H9 (cell line): ENCODE measurements around the gene COL4A2. TPM values are rescaled to one million over a fixed set of nuclear protein-coding genes. Genes with fewer than 3 reads are reported as not detected.

ENCODE experiments used
- DNase-seq: peaks from one replicate; pipeline ENCODE4 v3.0.0-alpha.2; 2017
- H2AFZ ChIP-seq: one replicate; pipeline ENCODE4 v1.6.1; 2013; ENCODE audit warnings: mild to moderate bottlenecking, low read length, control low read depth, moderate library complexity
- H2AK5ac ChIP-seq: 2 replicates; pipeline ENCODE4 v1.6.1; 2013; ENCODE audit warnings: low read length, control low read depth, mixed read lengths; ENCODE audit not compliant: insufficient read length
- H2BK120ac ChIP-seq: one replicate; pipeline ENCODE4 v1.6.1; 2013; ENCODE audit warnings: low read depth, mild to moderate bottlenecking, low read length, control low read depth, inconsistent platforms; ENCODE audit not compliant: poor library complexity, severe bottlenecking
- H2BK12ac ChIP-seq: 2 replicates; pipeline ENCODE4 v1.6.1; 2013; ENCODE audit warnings: low read length, control low read depth, mixed read lengths, low read depth; ENCODE audit not compliant: insufficient read length
- H2BK15ac ChIP-seq: 2 replicates; pipeline ENCODE4 v1.6.1; 2013; ENCODE audit warnings: low read depth, low read length, control low read depth
- H2BK20ac ChIP-seq: one replicate; pipeline ENCODE4 v1.6.1; 2013; ENCODE audit warnings: low read depth, mild to moderate bottlenecking, low read length, control low read depth, inconsistent platforms; ENCODE audit not compliant: poor library complexity, severe bottlenecking
- H2BK5ac ChIP-seq: 2 replicates; pipeline ENCODE4 v1.6.1; 2013; ENCODE audit warnings: low read length, control low read depth, mixed read lengths; ENCODE audit not compliant: insufficient read length
- H3K14ac ChIP-seq: 2 replicates; pipeline ENCODE4 v1.6.1; 2013; ENCODE audit warnings: low read length, control low read depth; ENCODE audit not compliant: insufficient read depth
- H3K18ac ChIP-seq: 2 replicates; pipeline ENCODE4 v1.6.1; 2013; ENCODE audit warnings: low read depth, mild to moderate bottlenecking, mixed read lengths, low read length, control low read depth; ENCODE audit not compliant: insufficient read length
- H3K23ac ChIP-seq: 2 replicates; pipeline ENCODE4 v1.6.1; 2013; ENCODE audit warnings: low read length, control low read depth, mixed read lengths, low read depth; ENCODE audit not compliant: insufficient read length
- H3K23me2 ChIP-seq: 2 replicates; pipeline ENCODE4 v1.6.1; 2013; ENCODE audit warnings: low read depth, mild to moderate bottlenecking, mixed read lengths, low read length, control low read depth; ENCODE audit not compliant: insufficient read length, poor library complexity, severe bottlenecking
- H3K27ac ChIP-seq: 2 replicates; pipeline ENCODE4 v1.5.1; 2013; ENCODE audit warnings: low read length, control low read depth, mixed read lengths, low read depth; ENCODE audit not compliant: insufficient read length
- H3K27me3 ChIP-seq: 2 replicates; pipeline ENCODE4 v1.6.1; 2013; ENCODE audit warnings: low read length, control low read depth, inconsistent platforms; ENCODE audit not compliant: insufficient read depth
- H3K4ac ChIP-seq: 2 replicates; pipeline ENCODE4 v1.6.1; 2013; ENCODE audit warnings: low read depth, mild to moderate bottlenecking, control low read depth, inconsistent platforms, low read length, moderate library complexity
- H3K4me1 ChIP-seq: 2 replicates; pipeline ENCODE4 v1.6.1; 2013; ENCODE audit warnings: low read length, control low read depth, inconsistent platforms; ENCODE audit not compliant: insufficient read depth
- H3K4me2 ChIP-seq: 2 replicates; pipeline ENCODE4 v1.6.1; 2013; ENCODE audit warnings: low read length, control low read depth, mixed read lengths; ENCODE audit not compliant: insufficient read length, insufficient read depth
- H3K56ac ChIP-seq: 2 replicates; pipeline ENCODE4 v1.6.1; 2013; ENCODE audit warnings: low read depth, mild to moderate bottlenecking, mixed read lengths, low read length, control low read depth; ENCODE audit not compliant: insufficient read length
- H3K79me1 ChIP-seq: 2 replicates; pipeline ENCODE4 v1.6.1; 2013; ENCODE audit warnings: low read depth, mild to moderate bottlenecking, moderate library complexity, low read length, control low read depth, inconsistent platforms; ENCODE audit not compliant: insufficient read depth, poor library complexity, severe bottlenecking
- H3K79me2 ChIP-seq: 2 replicates; pipeline ENCODE4 v1.6.1; 2013; ENCODE audit warnings: low read length, control low read depth, inconsistent platforms; ENCODE audit not compliant: insufficient read depth
- H3K9ac ChIP-seq: 2 replicates; pipeline ENCODE4 v1.6.1; 2013; ENCODE audit warnings: low read length, control low read depth, mixed read lengths; ENCODE audit not compliant: insufficient read length; ENCODE audit errors: extremely low read depth
- H3K9me3 ChIP-seq: one replicate; pipeline ENCODE4 v1.6.1; 2013; ENCODE audit warnings: low read depth, low read length, inconsistent platforms; ENCODE audit not compliant: control insufficient read depth
- H3T11ph ChIP-seq: one replicate; pipeline ENCODE4 v1.6.1; 2013; ENCODE audit warnings: mild to moderate bottlenecking, low read length, control low read depth, inconsistent platforms
- H4K20me1 ChIP-seq: one replicate; pipeline ENCODE4 v1.6.1; 2013; ENCODE audit not compliant: control insufficient read depth, insufficient read length, insufficient read depth
- H4K5ac ChIP-seq: 2 replicates; pipeline ENCODE4 v1.6.1; 2013; ENCODE audit warnings: low read depth, mild to moderate bottlenecking, mixed read lengths, low read length, control low read depth; ENCODE audit not compliant: insufficient read length
- H4K8ac ChIP-seq: replicated peaks from 2 replicates; pipeline ENCODE4 v1.6.1; 2013; ENCODE audit warnings: low read length, control low read depth, mixed read lengths, low read depth; ENCODE audit not compliant: insufficient read length
- H4K91ac ChIP-seq: 2 replicates; pipeline ENCODE4 v1.6.1; 2013; ENCODE audit warnings: low read depth, mild to moderate bottlenecking, moderate library complexity, mixed read lengths, low read length, control low read depth; ENCODE audit not compliant: insufficient read length
- H3K27ac Mint-ChIP-seq, 3 experiments: 2 replicates in 2 of 3; 3 replicates in 1 of 3; pipeline ENCODE4 v1.8.0; 2020 to 2021; ENCODE audit warnings: mixed read lengths in 3 of 3, mild to moderate bottlenecking in 1 of 3, moderate library complexity in 1 of 3
- H3K27me3 Mint-ChIP-seq: 2 replicates; pipeline ENCODE4 v1.8.0; 2021; ENCODE audit warnings: low read depth, mild to moderate bottlenecking, moderate library complexity, mixed read lengths
- H3K36me3 Mint-ChIP-seq, 3 experiments: 2 replicates in 2 of 3; 3 replicates in 1 of 3; pipeline ENCODE4 v1.8.0; 2020 to 2021; ENCODE audit warnings: low read depth in 3 of 3, mixed read lengths in 3 of 3; ENCODE audit not compliant: insufficient read depth in 1 of 3
- H3K4me1 Mint-ChIP-seq, 2 experiments: 2 replicates each; pipeline ENCODE4 v1.8.0; 2020; ENCODE audit warnings: mixed read lengths in 2 of 2
- H3K4me3 Mint-ChIP-seq, 2 experiments: 2 replicates in 1 of 2; 3 replicates in 1 of 2; pipeline ENCODE4 v1.8.0; 2020 to 2021; ENCODE audit warnings: mild to moderate bottlenecking in 2 of 2, mixed read lengths in 2 of 2, moderate library complexity in 1 of 2
- H3K9me3 Mint-ChIP-seq, 2 experiments: 2 replicates in 1 of 2; 3 replicates in 1 of 2; pipeline ENCODE4 v1.8.0; 2020; ENCODE audit warnings: mild to moderate bottlenecking in 2 of 2, mixed read lengths in 2 of 2, moderate library complexity in 1 of 2
- CTCF ChIP-seq: fragments of 200-600 bp; sonication (generic); conservative IDR thresholded peaks from 3 replicates; pipeline ENCODE4 v1.8.0; 2021; ENCODE audit warnings: antibody characterized with exemption, mild to moderate bottlenecking
- WGBS: extraction: QIAGEN DNeasy Blood & Tissue Kit; methylation state at CpG from one replicate; pipeline ENCODE4 v1.1.7; 2013; ENCODE audit warnings: missing lambda C conversion rate, low lambda C conversion rate, mixed read lengths; ENCODE audit not compliant: insufficient read length; ENCODE audit errors: extremely low coverage; 5-methylcytosine and 5-hydroxymethylcytosine counted together
- total RNA-seq: library from RNA; stranded (reverse); gene quantifications from 2 replicates; pipeline ENCODE4 v1.2.1, GENCODE V29; 2021

The COL4A2 gene
- total RNA-seq, 1 experiment from 2014 or later, result 76.5 TPM

- no peak for DNase-seq
- Histone ChIP-seq H4K20me1 (no peaks in the 10 kb centered on the region), H3K79me2 (peaks cover 6% of the 10 kb centered on the region; the same call in 1 of the 2 replicates), H2BK5ac (no peak overlapping the region), H2BK120ac (no peak overlapping the region), H3K18ac (no peak overlapping the region), H3K23ac (no peak overlapping the region), H3K4ac (no peak overlapping the region), H3K23me2 (no peaks in the 10 kb centered on the region), H3K27ac (no peak overlapping the region), H3K27me3 (no peaks in the 10 kb centered on the region), H4K91ac (no peak overlapping the region), H4K5ac (no peak overlapping the region), H3T11ph (no peak overlapping the region), H2BK20ac (no peak overlapping the region), H2BK15ac (no peak overlapping the region), H3K4me1 (no peaks in the 10 kb centered on the region), H3K56ac (no peak overlapping the region), H2AK5ac (no peak overlapping the region), H4K8ac (no peak overlapping the region), H3K9me3 (no peaks in the 10 kb centered on the region), H3K4me2 (no peak overlapping the region), H3K79me1 (no peaks in the 10 kb centered on the region), H2BK12ac (no peak overlapping the region), H3K9ac (no peak overlapping the region), H3K14ac (no peak overlapping the region), H2AFZ (no peak overlapping the region)
- Mint-ChIP-seq H3K4me1 (peaks cover 10 to 21% of the 10 kb centered on the region in 2 experiments), H3K36me3 (peaks cover 5 to 17% (median 7%) of the 10 kb centered on the region in 3 experiments), H3K27me3 (no peaks in the 10 kb centered on the region), H3K27ac (peak overlapping the region in 1 of 3 experiments; percentile 84; a peak in 1 of 7 replicates), H3K4me3 (no peak overlapping the region), H3K9me3 (peaks cover 5 to 6% of the 10 kb centered on the region in 2 experiments)
- WGBS, result no CpG with 5 or more reads among the region's 11 CpGs
- no peak for TF ChIP-seq CTCF
These were observed 242.7 kb downstream of the COL4A2 start for GRCh38 chr13:110549795-110550160.
